ENCODE results near the gene TMEM272.

- TF ChIP-seq POLR2A (IDR thresholded peaks at IDR 0.05) = no peak
- TF ChIP-seq CTCF (IDR thresholded peaks at IDR 0.05) = no peak
Observed at GRCh38 chr13:51883226-51883600, 38.2 kb upstream of the TMEM272 start.
